ENCODE measurements around the gene LORICRIN.
"Not testable (repeated sequence)": the region's sequence is repeated elsewhere in the genome, so short reads cannot be mapped to it uniquely, and the experiment has no call there.

DNA sequence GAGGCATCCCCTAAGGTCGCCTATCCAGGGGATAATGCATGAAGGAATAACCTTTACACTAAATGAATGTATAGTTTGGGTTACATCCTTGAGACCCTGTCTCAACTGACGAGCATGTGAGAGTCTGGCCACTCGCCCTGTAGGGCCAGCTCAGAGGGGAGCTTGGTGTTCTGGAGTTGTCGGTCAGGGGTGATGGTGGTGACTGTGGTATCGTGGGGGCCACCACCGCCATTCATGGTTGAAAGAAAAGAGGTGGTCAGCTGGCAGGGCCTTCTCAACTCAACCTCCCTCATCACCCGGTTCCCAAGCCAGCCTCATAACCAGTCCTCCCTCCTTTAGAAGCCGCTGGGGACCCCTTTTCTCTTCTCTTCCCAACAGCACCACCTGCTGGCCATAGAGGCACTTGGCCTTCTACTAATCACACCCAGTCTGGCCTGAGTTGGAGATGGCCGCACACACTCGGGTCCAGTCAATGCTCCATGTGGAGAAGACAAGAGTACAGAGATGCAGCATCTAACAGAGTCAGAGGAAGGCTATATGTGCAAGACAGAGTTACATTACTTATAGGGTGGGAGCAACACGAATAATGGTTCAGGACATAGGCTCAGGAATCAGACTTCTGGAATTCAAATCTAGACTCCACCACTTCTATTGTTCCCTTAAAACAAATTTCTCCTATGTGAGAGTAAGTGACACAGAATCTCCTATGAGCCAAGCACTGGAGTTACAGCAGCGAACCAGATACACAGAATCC is 30.2 kb upstream of the LORICRIN start:
- TF ChIP-seq, protein P1, sequence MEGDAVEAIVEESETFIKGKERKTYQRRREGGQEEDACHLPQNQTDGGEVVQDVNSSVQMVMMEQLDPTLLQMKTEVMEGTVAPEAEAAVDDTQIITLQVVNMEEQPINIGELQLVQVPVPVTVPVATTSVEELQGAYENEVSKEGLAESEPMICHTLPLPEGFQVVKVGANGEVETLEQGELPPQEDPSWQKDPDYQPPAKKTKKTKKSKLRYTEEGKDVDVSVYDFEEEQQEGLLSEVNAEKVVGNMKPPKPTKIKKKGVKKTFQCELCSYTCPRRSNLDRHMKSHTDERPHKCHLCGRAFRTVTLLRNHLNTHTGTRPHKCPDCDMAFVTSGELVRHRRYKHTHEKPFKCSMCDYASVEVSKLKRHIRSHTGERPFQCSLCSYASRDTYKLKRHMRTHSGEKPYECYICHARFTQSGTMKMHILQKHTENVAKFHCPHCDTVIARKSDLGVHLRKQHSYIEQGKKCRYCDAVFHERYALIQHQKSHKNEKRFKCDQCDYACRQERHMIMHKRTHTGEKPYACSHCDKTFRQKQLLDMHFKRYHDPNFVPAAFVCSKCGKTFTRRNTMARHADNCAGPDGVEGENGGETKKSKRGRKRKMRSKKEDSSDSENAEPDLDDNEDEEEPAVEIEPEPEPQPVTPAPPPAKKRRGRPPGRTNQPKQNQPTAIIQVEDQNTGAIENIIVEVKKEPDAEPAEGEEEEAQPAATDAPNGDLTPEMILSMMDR (IDR thresholded peaks at IDR 0.05; ENCODE audit: low read depth, low read length, missing input control) = peak; percentile 15
- TF ChIP-seq TAF1 (conservative IDR thresholded peaks at IDR 0.05); RXRA (IDR thresholded peaks at IDR 0.05); YY1 (IDR thresholded peaks at IDR 0.05); RAD21 (IDR thresholded peaks at IDR 0.05); EGR1 (IDR thresholded peaks at IDR 0.05; ENCODE audit: low read depth in 2 of 2); GABPA (IDR thresholded peaks at IDR 0.05 in 1 of 2, conservative IDR thresholded peaks at IDR 0.05 in 1 of 2); NR2F2 (IDR thresholded peaks at IDR 0.05); SP1 (IDR thresholded peaks at IDR 0.05); HNF4G (IDR thresholded peaks at IDR 0.05); FOXA1 (IDR thresholded peaks at IDR 0.05): not testable (repeated sequence)
- TF ChIP-seq, protein P2, sequence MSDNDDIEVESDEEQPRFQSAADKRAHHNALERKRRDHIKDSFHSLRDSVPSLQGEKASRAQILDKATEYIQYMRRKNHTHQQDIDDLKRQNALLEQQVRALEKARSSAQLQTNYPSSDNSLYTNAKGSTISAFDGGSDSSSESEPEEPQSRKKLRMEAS (IDR thresholded peaks at IDR 0.05) = not testable (repeated sequence)
- TF ChIP-seq, protein P3, sequence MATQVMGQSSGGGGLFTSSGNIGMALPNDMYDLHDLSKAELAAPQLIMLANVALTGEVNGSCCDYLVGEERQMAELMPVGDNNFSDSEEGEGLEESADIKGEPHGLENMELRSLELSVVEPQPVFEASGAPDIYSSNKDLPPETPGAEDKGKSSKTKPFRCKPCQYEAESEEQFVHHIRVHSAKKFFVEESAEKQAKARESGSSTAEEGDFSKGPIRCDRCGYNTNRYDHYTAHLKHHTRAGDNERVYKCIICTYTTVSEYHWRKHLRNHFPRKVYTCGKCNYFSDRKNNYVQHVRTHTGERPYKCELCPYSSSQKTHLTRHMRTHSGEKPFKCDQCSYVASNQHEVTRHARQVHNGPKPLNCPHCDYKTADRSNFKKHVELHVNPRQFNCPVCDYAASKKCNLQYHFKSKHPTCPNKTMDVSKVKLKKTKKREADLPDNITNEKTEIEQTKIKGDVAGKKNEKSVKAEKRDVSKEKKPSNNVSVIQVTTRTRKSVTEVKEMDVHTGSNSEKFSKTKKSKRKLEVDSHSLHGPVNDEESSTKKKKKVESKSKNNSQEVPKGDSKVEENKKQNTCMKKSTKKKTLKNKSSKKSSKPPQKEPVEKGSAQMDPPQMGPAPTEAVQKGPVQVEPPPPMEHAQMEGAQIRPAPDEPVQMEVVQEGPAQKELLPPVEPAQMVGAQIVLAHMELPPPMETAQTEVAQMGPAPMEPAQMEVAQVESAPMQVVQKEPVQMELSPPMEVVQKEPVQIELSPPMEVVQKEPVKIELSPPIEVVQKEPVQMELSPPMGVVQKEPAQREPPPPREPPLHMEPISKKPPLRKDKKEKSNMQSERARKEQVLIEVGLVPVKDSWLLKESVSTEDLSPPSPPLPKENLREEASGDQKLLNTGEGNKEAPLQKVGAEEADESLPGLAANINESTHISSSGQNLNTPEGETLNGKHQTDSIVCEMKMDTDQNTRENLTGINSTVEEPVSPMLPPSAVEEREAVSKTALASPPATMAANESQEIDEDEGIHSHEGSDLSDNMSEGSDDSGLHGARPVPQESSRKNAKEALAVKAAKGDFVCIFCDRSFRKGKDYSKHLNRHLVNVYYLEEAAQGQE (IDR thresholded peaks at IDR 0.05) = not testable (repeated sequence)
- TF ChIP-seq, protein P4, sequence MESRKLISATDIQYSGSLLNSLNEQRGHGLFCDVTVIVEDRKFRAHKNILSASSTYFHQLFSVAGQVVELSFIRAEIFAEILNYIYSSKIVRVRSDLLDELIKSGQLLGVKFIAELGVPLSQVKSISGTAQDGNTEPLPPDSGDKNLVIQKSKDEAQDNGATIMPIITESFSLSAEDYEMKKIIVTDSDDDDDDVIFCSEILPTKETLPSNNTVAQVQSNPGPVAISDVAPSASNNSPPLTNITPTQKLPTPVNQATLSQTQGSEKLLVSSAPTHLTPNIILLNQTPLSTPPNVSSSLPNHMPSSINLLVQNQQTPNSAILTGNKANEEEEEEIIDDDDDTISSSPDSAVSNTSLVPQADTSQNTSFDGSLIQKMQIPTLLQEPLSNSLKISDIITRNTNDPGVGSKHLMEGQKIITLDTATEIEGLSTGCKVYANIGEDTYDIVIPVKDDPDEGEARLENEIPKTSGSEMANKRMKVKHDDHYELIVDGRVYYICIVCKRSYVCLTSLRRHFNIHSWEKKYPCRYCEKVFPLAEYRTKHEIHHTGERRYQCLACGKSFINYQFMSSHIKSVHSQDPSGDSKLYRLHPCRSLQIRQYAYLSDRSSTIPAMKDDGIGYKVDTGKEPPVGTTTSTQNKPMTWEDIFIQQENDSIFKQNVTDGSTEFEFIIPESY (IDR thresholded peaks at IDR 0.05) = not testable (repeated sequence)
